B cell (primary cell): ENCODE measurements around the gene CCNO. TPM values are rescaled to one million over a fixed set of nuclear protein-coding genes. Genes with fewer than 3 reads are reported as not detected.

Experiments used
- ATAC-seq: fragments of 200-7000 bp; cut with Tn5 transposase; one replicate; pipeline ENCODE4 v1.10.0; 2021; ENCODE audit warnings: low read depth, mild to moderate bottlenecking, moderate number of reproducible peaks, moderate library complexity
- CTCF ChIA-PET: fragments of 350-600 bp; sonication (Branson Sonifier 250); formaldehyde crosslinking; loops from one replicate; lab custom pipeline; 2021; ENCODE audit warnings: antibody characterized with exemption, inconsistent platforms; lab: Charles Lee
- POLR2A ChIA-PET: fragments of 350-600 bp; sonication (Branson Sonifier 250); formaldehyde crosslinking; loops from one replicate; lab custom pipeline; 2021; ENCODE audit warnings: antibody characterized with exemption; lab: Charles Lee
- DNase-seq: peaks from one replicate; pipeline ENCODE4 v3.0.0; 2013
- H2AFZ ChIP-seq: 2 replicates; pipeline ENCODE4 v1.6.1; 2012; ENCODE audit warnings: mild to moderate bottlenecking, low read depth, low read length; ENCODE audit not compliant: insufficient read depth, poor library complexity, severe bottlenecking
- H3K27ac ChIP-seq, 2 donors: 1 replicate in 1 of 2; 2 replicates in 1 of 2; pipeline ENCODE4 v1.5.1; 2012 to 2013; ENCODE audit warnings: low read length in 2 of 2, mild to moderate bottlenecking in 2 of 2, moderate library complexity in 1 of 2
- H3K27me3 ChIP-seq, 4 experiments: fragments of 200-600 bp in 1 of 4; sonication (generic) in 1 of 4; replicated peaks in 1 of 4; 1 replicate in 2 of 4; 2 replicates in 2 of 4; pipeline versions ENCODE4 v1.6.1 to v1.7.0; 2013 to 2016; ENCODE audit warnings: low read length in 3 of 4, mild to moderate bottlenecking in 2 of 4, mixed read lengths in 1 of 4, moderate library complexity in 1 of 4; ENCODE audit not compliant: insufficient read depth in 4 of 4, control insufficient read depth in 3 of 4; ENCODE audit errors: control extremely low read depth in 1 of 4
- H3K36me3 ChIP-seq, 2 experiments: replicated peaks in 1 of 2; 1 replicate in 1 of 2; 2 replicates in 1 of 2; pipeline versions ENCODE4 v1.6.1 to v1.7.1; 2013; ENCODE audit warnings: low read length in 1 of 2; ENCODE audit not compliant: insufficient read depth in 2 of 2, control insufficient read depth in 1 of 2; ENCODE audit errors: control extremely low read depth in 1 of 2, extremely low read depth in 1 of 2
- H3K4me1 ChIP-seq, 2 donors: fragments of 200-600 bp in 1 of 2; sonication (generic) in 1 of 2; 1 replicate in 1 of 2; 2 replicates in 1 of 2; pipeline versions ENCODE4 v1.5.1 to v1.6.1; 2013 to 2017; ENCODE audit warnings: low read length in 2 of 2; ENCODE audit not compliant: control insufficient read depth in 2 of 2, insufficient read depth in 2 of 2
- H3K4me2 ChIP-seq: replicated peaks from 2 replicates; pipeline ENCODE3; 2012; ENCODE audit warnings: mild to moderate bottlenecking, low read depth, low read length; ENCODE audit not compliant: poor library complexity, severe bottlenecking
- H3K4me3 ChIP-seq, 5 experiments: fragments of 200-600 bp in 1 of 5; sonication (generic) in 1 of 5; 1 replicate in 3 of 5; 2 replicates in 2 of 5; pipeline versions ENCODE4 v1.5.1 to v1.7.0; 2011 to 2016; ENCODE audit warnings: low read length in 4 of 5, mild to moderate bottlenecking in 4 of 5, low read depth in 2 of 5, control low read depth in 1 of 5, moderate library complexity in 1 of 5; ENCODE audit not compliant: insufficient read depth in 1 of 5; ENCODE audit errors: control extremely low read depth in 1 of 5, extremely low read depth in 1 of 5
- H3K79me2 ChIP-seq: fragments of 200-600 bp; sonication (generic); one replicate; pipeline ENCODE4 v1.6.0; 2016; ENCODE audit warnings: low read length; ENCODE audit not compliant: control insufficient read depth, insufficient read depth
- H3K9ac ChIP-seq: fragments of 200-600 bp; sonication (generic); 2 replicates; pipeline ENCODE4 v1.6.1; 2017; ENCODE audit warnings: mild to moderate bottlenecking, low read length, moderate library complexity
- H3K9me3 ChIP-seq, 3 donors: one replicate each; pipeline versions ENCODE4 v1.6.1 to v1.7.1; 2013; ENCODE audit warnings: low read length in 2 of 3; ENCODE audit not compliant: control insufficient read depth in 2 of 3, insufficient read depth in 1 of 3; ENCODE audit errors: control extremely low read depth in 1 of 3
- H4K20me1 ChIP-seq: 2 replicates; pipeline ENCODE4 v1.6.0; 2012; ENCODE audit warnings: mild to moderate bottlenecking, low read length; ENCODE audit not compliant: insufficient read depth, control insufficient read depth, poor library complexity, severe bottlenecking
- H3K27ac Mint-ChIP-seq: one replicate; pipeline ENCODE4 v1.8.0; 2021; ENCODE audit warnings: mixed read lengths
- H3K27me3 Mint-ChIP-seq: one replicate; pipeline ENCODE4 v1.8.0; 2021; ENCODE audit warnings: mixed read lengths
- H3K4me1 Mint-ChIP-seq: one replicate; pipeline ENCODE4 v1.8.0; 2021; ENCODE audit warnings: mixed read lengths
- H3K4me3 Mint-ChIP-seq: one replicate; pipeline ENCODE4 v1.8.0; 2021; ENCODE audit warnings: mixed read lengths
- H3K9me3 Mint-ChIP-seq: one replicate; pipeline ENCODE4 v1.8.0; 2022; ENCODE audit warnings: mixed read lengths; ENCODE audit not compliant: insufficient read depth
- CTCF ChIP-seq: fragments of 200-600 bp; IDR thresholded peaks from one replicate; pipeline ENCODE4 v1.8.0; 2022; ENCODE audit warnings: antibody characterized with exemption, mild to moderate bottlenecking
- EZH2 ChIP-seq: IDR thresholded peaks from 2 replicates; pipeline ENCODE4 v1.6.1; 2012; ENCODE audit warnings: borderline replicate concordance, low read depth, mild to moderate bottlenecking, moderate library complexity, low read length; ENCODE audit not compliant: insufficient read depth, poor library complexity, severe bottlenecking
- WGBS: methylation state at CpG from one replicate; pipeline ENCODE4 v1.1.5; 2013; ENCODE audit warnings: missing lambda C conversion rate; ENCODE audit not compliant: insufficient coverage; 5-methylcytosine and 5-hydroxymethylcytosine counted together
- intact Hi-C: fragments of 100-400 bp; cut with micrococcal nuclease; formaldehyde crosslinking; loops from one replicate; pipeline ENCODE4 v1.10.0; 2022
- polyA plus RNA-seq: library from polyadenylated mRNA; depleted of rRNA; stranded (reverse); fragments of >200 nt; gene quantifications from 2 replicates; pipeline ENCODE4 v1.2.3, GENCODE V29; 2012
- total RNA-seq, 2 donors: library from RNA; stranded (reverse); fragments of 120-200 nt in 1 of 2; gene quantifications; 1 replicate in 1 of 2; 2 replicates in 1 of 2; pipeline versions ENCODE4 v1.2.3 to v1.2.4, GENCODE V29; 2013 to 2022

The CCNO gene
- total and polyA plus RNA-seq, 2 donors (not counting 1 experiment from before 2014, with no cell fraction given) = not detected

GRCh38 chr5:55222092-55222984, 11.1 kb downstream of the CCNO start:
- Mint-ChIP-seq H3K4me1 (peaks cover 35% of the 10 kb centered on the region), H3K9me3 (no peaks in the 10 kb centered on the region), H3K27me3 (peaks cover 80% of the 10 kb centered on the region), H3K4me3 (peak overlapping the region; percentile 74), H3K27ac (no peak overlapping the region)
- Histone ChIP-seq H4K20me1 (no peaks in the 10 kb centered on the region), H3K9ac (peak overlapping the region; percentile 47), H3K36me3 (no peaks in the 10 kb centered on the region), H2AFZ (no peak overlapping the region), H3K4me3 (peak overlapping the region in 1 of 5 experiments; percentile 35), H3K27ac (no peak overlapping the region), H3K79me2 (no peaks in the 10 kb centered on the region), H3K4me1 (peaks cover 40 to 52% of the 10 kb centered on the region in 2 donors), H3K4me2 (peak overlapping the region; percentile 69), H3K27me3 (peaks cover 0 to 83% (median 67%) of the 10 kb centered on the region in 4 experiments), H3K9me3 (peaks cover 0 to 36% (median 0%) of the 10 kb centered on the region in 3 donors)
- ChIA-PET POLR2A (no interaction called here), CTCF (interaction anchor here (1.5 to 1.8 kb wide), 2 partner anchors 9 to 10 kb away, joined by 4 read pairs; no protein-coding TSS in a partner anchor)
- ATAC-seq (no peak), DNase-seq (peak; percentile 38)
- WGBS = 25% methylated on average over 22 of the region's 30 CpGs
- TF ChIP-seq CTCF (no peak), EZH2 (no peak)
- intact Hi-C loops = no loop called here
